IMR-90 (cell line): Measurements from ENCODE around the gene RAVER2.

Experiments
- BHLHE40 ChIP-seq: fragments of 150-350 bp; IDR thresholded peaks from 2 replicates; pipeline ENCODE4 v1.6.1; 2016; ENCODE audit warnings: mild to moderate bottlenecking, low read depth, low read length
- CHD1 ChIP-seq: IDR thresholded peaks from 2 replicates; pipeline ENCODE4 v1.6.1; 2012; ENCODE audit warnings: low read depth, low read length, improper control_type of control experiment
- FOS ChIP-seq: fragments of 150-350 bp; IDR thresholded peaks from 2 replicates; pipeline ENCODE4 v1.6.1; 2016; ENCODE audit warnings: low read depth, low read length
- POLR2A ChIP-seq: IDR thresholded peaks from 2 replicates; pipeline ENCODE4 v1.6.1; 2012; ENCODE audit warnings: mild to moderate bottlenecking, low read depth, low read length
- TF ChIP-seq, protein P1 (sequence below): conservative IDR thresholded peaks from 2 replicates; pipeline ENCODE4 v1.5.1; 2012; ENCODE audit warnings: mild to moderate bottlenecking, low read depth, low read length, improper control_type of control experiment

DNA sequence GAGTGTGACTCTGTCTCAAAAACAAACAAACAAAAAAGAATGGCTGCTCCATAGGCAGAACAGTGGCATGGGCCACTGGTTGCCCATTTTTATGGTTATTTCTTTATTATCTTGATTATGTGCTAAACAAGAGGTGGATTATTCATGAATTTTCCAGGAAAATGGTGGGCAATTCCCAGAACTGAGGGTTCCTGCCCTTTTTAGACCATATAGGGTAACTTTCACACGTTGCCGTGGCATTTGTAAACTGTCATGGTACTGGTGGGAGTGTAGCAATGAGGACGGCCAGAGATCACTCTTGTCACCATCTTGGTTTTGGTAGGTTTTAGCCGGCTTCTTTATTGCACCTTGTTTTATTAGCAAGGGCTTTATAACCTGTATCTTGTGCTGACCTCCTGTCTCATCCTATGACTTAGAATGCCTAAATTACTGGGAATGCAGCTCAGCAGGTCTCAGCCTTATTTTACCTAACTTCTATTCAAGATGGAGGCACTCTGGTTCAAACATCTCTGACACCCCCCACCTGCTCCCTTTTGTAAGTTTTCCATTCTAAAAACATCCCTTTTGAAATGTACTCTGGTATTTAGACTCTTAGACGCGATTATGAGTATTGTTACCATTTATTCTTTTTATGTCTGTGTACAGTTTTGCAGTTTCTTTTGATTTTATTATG is 57.1 kb downstream of the RAVER2 start:
- TF ChIP-seq FOS (no peak), POLR2A (no peak), CHD1 (no peak), BHLHE40 (no peak)
- TF ChIP-seq, protein P1, sequence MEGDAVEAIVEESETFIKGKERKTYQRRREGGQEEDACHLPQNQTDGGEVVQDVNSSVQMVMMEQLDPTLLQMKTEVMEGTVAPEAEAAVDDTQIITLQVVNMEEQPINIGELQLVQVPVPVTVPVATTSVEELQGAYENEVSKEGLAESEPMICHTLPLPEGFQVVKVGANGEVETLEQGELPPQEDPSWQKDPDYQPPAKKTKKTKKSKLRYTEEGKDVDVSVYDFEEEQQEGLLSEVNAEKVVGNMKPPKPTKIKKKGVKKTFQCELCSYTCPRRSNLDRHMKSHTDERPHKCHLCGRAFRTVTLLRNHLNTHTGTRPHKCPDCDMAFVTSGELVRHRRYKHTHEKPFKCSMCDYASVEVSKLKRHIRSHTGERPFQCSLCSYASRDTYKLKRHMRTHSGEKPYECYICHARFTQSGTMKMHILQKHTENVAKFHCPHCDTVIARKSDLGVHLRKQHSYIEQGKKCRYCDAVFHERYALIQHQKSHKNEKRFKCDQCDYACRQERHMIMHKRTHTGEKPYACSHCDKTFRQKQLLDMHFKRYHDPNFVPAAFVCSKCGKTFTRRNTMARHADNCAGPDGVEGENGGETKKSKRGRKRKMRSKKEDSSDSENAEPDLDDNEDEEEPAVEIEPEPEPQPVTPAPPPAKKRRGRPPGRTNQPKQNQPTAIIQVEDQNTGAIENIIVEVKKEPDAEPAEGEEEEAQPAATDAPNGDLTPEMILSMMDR = no peak
